GM23338 (cell line): ENCODE measurements around the gene SPRR2E.

Source experiments
- CTCF ChIP-seq, 2 experiments: fragments of 200-600 bp in 1 of 2; sonication (generic) in 1 of 2; conservative IDR thresholded peaks; 2 replicates each; pipeline versions ENCODE4 v1.5.1 to v1.6.1; 2016 to 2017; ENCODE audit warnings: antibody characterized with exemption in 2 of 2, low read depth in 2 of 2, mild to moderate bottlenecking in 2 of 2, moderate library complexity in 1 of 2
- ETS1 ChIP-seq: IDR thresholded peaks from 2 replicates; pipeline ENCODE4 v1.6.1; 2016; ENCODE audit warnings: antibody characterized with exemption
- EZH2 ChIP-seq: fragments of 200-600 bp; sonication (generic); IDR thresholded peaks from one replicate; pipeline ENCODE4 v1.8.0; 2017; ENCODE audit warnings: antibody characterized with exemption, mild to moderate bottlenecking, low read depth; ENCODE audit not compliant: unreplicated experiment
- EZH2phosphoT487 ChIP-seq: fragments of 200-600 bp; sonication (generic); IDR thresholded peaks from one replicate; pipeline ENCODE4 v1.8.1; 2018; ENCODE audit warnings: antibody characterized with exemption; ENCODE audit not compliant: unreplicated experiment
- JUNB ChIP-seq: IDR thresholded peaks from one replicate; pipeline ENCODE4 v1.6.1; 2016; ENCODE audit warnings: antibody characterized with exemption; ENCODE audit not compliant: unreplicated experiment
- NANOG ChIP-seq: IDR thresholded peaks from 2 replicates; pipeline ENCODE4 v1.6.1; 2016; ENCODE audit warnings: antibody characterized with exemption, borderline replicate concordance
- POLR2AphosphoS5 ChIP-seq: IDR thresholded peaks from 2 replicates; pipeline ENCODE4 v1.6.1; 2016; ENCODE audit warnings: antibody characterized with exemption, low read depth
- REST ChIP-seq: IDR thresholded peaks from one replicate; pipeline ENCODE4 v1.6.1; 2018; ENCODE audit warnings: antibody characterized with exemption; ENCODE audit not compliant: unreplicated experiment
- STAT1 ChIP-seq: IDR thresholded peaks from one replicate; pipeline ENCODE4 v1.6.1; 2016; ENCODE audit warnings: antibody characterized with exemption; ENCODE audit not compliant: unreplicated experiment
- ZNF331 ChIP-seq: fragments of 250-450 bp; sonication (Bioruptor Pico); IDR thresholded peaks from 2 replicates; pipeline ENCODE4 v1.5.0; 2020; ENCODE audit warnings: low read depth, mild to moderate bottlenecking, moderate library complexity

GRCh38 chr1:153133267-153133666, 38.9 kb upstream of the SPRR2E start:
- TF ChIP-seq CTCF (conservative IDR thresholded peaks at IDR 0.05; ENCODE audit: low read depth in 2 of 2) (no peak), POLR2AphosphoS5 (no peak), EZH2 (no peak), EZH2phosphoT487 (no peak), REST (no peak), ETS1 (no peak), NANOG (no peak), ZNF331 (CRISPR knock-in tag) (no peak), STAT1 (no peak), JUNB (no peak)
